H9 (cell line): ENCODE data around the gene METTL8. TPM values are rescaled to one million over a fixed set of nuclear protein-coding genes. Genes with fewer than 3 reads are reported as not detected.

ENCODE experiments used
- DNase-seq: peaks from one replicate; pipeline ENCODE4 v3.0.0-alpha.2; 2017
- H2AFZ ChIP-seq: one replicate; pipeline ENCODE4 v1.6.1; 2013; ENCODE audit warnings: mild to moderate bottlenecking, low read length, control low read depth, moderate library complexity
- H2AK5ac ChIP-seq: 2 replicates; pipeline ENCODE4 v1.6.1; 2013; ENCODE audit warnings: low read length, control low read depth, mixed read lengths; ENCODE audit not compliant: insufficient read length
- H2BK120ac ChIP-seq: one replicate; pipeline ENCODE4 v1.6.1; 2013; ENCODE audit warnings: low read depth, mild to moderate bottlenecking, low read length, control low read depth, inconsistent platforms; ENCODE audit not compliant: poor library complexity, severe bottlenecking
- H2BK12ac ChIP-seq: 2 replicates; pipeline ENCODE4 v1.6.1; 2013; ENCODE audit warnings: low read length, control low read depth, mixed read lengths, low read depth; ENCODE audit not compliant: insufficient read length
- H2BK15ac ChIP-seq: 2 replicates; pipeline ENCODE4 v1.6.1; 2013; ENCODE audit warnings: low read depth, low read length, control low read depth
- H2BK20ac ChIP-seq: one replicate; pipeline ENCODE4 v1.6.1; 2013; ENCODE audit warnings: low read depth, mild to moderate bottlenecking, low read length, control low read depth, inconsistent platforms; ENCODE audit not compliant: poor library complexity, severe bottlenecking
- H2BK5ac ChIP-seq: 2 replicates; pipeline ENCODE4 v1.6.1; 2013; ENCODE audit warnings: low read length, control low read depth, mixed read lengths; ENCODE audit not compliant: insufficient read length
- H3K14ac ChIP-seq: 2 replicates; pipeline ENCODE4 v1.6.1; 2013; ENCODE audit warnings: low read length, control low read depth; ENCODE audit not compliant: insufficient read depth
- H3K18ac ChIP-seq: 2 replicates; pipeline ENCODE4 v1.6.1; 2013; ENCODE audit warnings: low read depth, mild to moderate bottlenecking, mixed read lengths, low read length, control low read depth; ENCODE audit not compliant: insufficient read length
- H3K23ac ChIP-seq: 2 replicates; pipeline ENCODE4 v1.6.1; 2013; ENCODE audit warnings: low read length, control low read depth, mixed read lengths, low read depth; ENCODE audit not compliant: insufficient read length
- H3K23me2 ChIP-seq: 2 replicates; pipeline ENCODE4 v1.6.1; 2013; ENCODE audit warnings: low read depth, mild to moderate bottlenecking, mixed read lengths, low read length, control low read depth; ENCODE audit not compliant: insufficient read length, poor library complexity, severe bottlenecking
- H3K27ac ChIP-seq: 2 replicates; pipeline ENCODE4 v1.5.1; 2013; ENCODE audit warnings: low read length, control low read depth, mixed read lengths, low read depth; ENCODE audit not compliant: insufficient read length
- H3K27me3 ChIP-seq: 2 replicates; pipeline ENCODE4 v1.6.1; 2013; ENCODE audit warnings: low read length, control low read depth, inconsistent platforms; ENCODE audit not compliant: insufficient read depth
- H3K4ac ChIP-seq: 2 replicates; pipeline ENCODE4 v1.6.1; 2013; ENCODE audit warnings: low read depth, mild to moderate bottlenecking, control low read depth, inconsistent platforms, low read length, moderate library complexity
- H3K4me1 ChIP-seq: 2 replicates; pipeline ENCODE4 v1.6.1; 2013; ENCODE audit warnings: low read length, control low read depth, inconsistent platforms; ENCODE audit not compliant: insufficient read depth
- H3K4me2 ChIP-seq: 2 replicates; pipeline ENCODE4 v1.6.1; 2013; ENCODE audit warnings: low read length, control low read depth, mixed read lengths; ENCODE audit not compliant: insufficient read length, insufficient read depth
- H3K56ac ChIP-seq: 2 replicates; pipeline ENCODE4 v1.6.1; 2013; ENCODE audit warnings: low read depth, mild to moderate bottlenecking, mixed read lengths, low read length, control low read depth; ENCODE audit not compliant: insufficient read length
- H3K79me1 ChIP-seq: 2 replicates; pipeline ENCODE4 v1.6.1; 2013; ENCODE audit warnings: low read depth, mild to moderate bottlenecking, moderate library complexity, low read length, control low read depth, inconsistent platforms; ENCODE audit not compliant: insufficient read depth, poor library complexity, severe bottlenecking
- H3K79me2 ChIP-seq: 2 replicates; pipeline ENCODE4 v1.6.1; 2013; ENCODE audit warnings: low read length, control low read depth, inconsistent platforms; ENCODE audit not compliant: insufficient read depth
- H3K9ac ChIP-seq: 2 replicates; pipeline ENCODE4 v1.6.1; 2013; ENCODE audit warnings: low read length, control low read depth, mixed read lengths; ENCODE audit not compliant: insufficient read length; ENCODE audit errors: extremely low read depth
- H3K9me3 ChIP-seq: one replicate; pipeline ENCODE4 v1.6.1; 2013; ENCODE audit warnings: low read depth, low read length, inconsistent platforms; ENCODE audit not compliant: control insufficient read depth
- H3T11ph ChIP-seq: one replicate; pipeline ENCODE4 v1.6.1; 2013; ENCODE audit warnings: mild to moderate bottlenecking, low read length, control low read depth, inconsistent platforms
- H4K20me1 ChIP-seq: one replicate; pipeline ENCODE4 v1.6.1; 2013; ENCODE audit not compliant: control insufficient read depth, insufficient read length, insufficient read depth
- H4K5ac ChIP-seq: 2 replicates; pipeline ENCODE4 v1.6.1; 2013; ENCODE audit warnings: low read depth, mild to moderate bottlenecking, mixed read lengths, low read length, control low read depth; ENCODE audit not compliant: insufficient read length
- H4K8ac ChIP-seq: replicated peaks from 2 replicates; pipeline ENCODE4 v1.6.1; 2013; ENCODE audit warnings: low read length, control low read depth, mixed read lengths, low read depth; ENCODE audit not compliant: insufficient read length
- H4K91ac ChIP-seq: 2 replicates; pipeline ENCODE4 v1.6.1; 2013; ENCODE audit warnings: low read depth, mild to moderate bottlenecking, moderate library complexity, mixed read lengths, low read length, control low read depth; ENCODE audit not compliant: insufficient read length
- H3K27ac Mint-ChIP-seq, 3 experiments: 2 replicates in 2 of 3; 3 replicates in 1 of 3; pipeline ENCODE4 v1.8.0; 2020 to 2021; ENCODE audit warnings: mixed read lengths in 3 of 3, mild to moderate bottlenecking in 1 of 3, moderate library complexity in 1 of 3
- H3K27me3 Mint-ChIP-seq: 2 replicates; pipeline ENCODE4 v1.8.0; 2021; ENCODE audit warnings: low read depth, mild to moderate bottlenecking, moderate library complexity, mixed read lengths
- H3K36me3 Mint-ChIP-seq, 3 experiments: 2 replicates in 2 of 3; 3 replicates in 1 of 3; pipeline ENCODE4 v1.8.0; 2020 to 2021; ENCODE audit warnings: low read depth in 3 of 3, mixed read lengths in 3 of 3; ENCODE audit not compliant: insufficient read depth in 1 of 3
- H3K4me1 Mint-ChIP-seq, 2 experiments: 2 replicates each; pipeline ENCODE4 v1.8.0; 2020; ENCODE audit warnings: mixed read lengths in 2 of 2
- H3K4me3 Mint-ChIP-seq, 2 experiments: 2 replicates in 1 of 2; 3 replicates in 1 of 2; pipeline ENCODE4 v1.8.0; 2020 to 2021; ENCODE audit warnings: mild to moderate bottlenecking in 2 of 2, mixed read lengths in 2 of 2, moderate library complexity in 1 of 2
- H3K9me3 Mint-ChIP-seq, 2 experiments: 2 replicates in 1 of 2; 3 replicates in 1 of 2; pipeline ENCODE4 v1.8.0; 2020; ENCODE audit warnings: mild to moderate bottlenecking in 2 of 2, mixed read lengths in 2 of 2, moderate library complexity in 1 of 2
- CTCF ChIP-seq: fragments of 200-600 bp; sonication (generic); conservative IDR thresholded peaks from 3 replicates; pipeline ENCODE4 v1.8.0; 2021; ENCODE audit warnings: antibody characterized with exemption, mild to moderate bottlenecking
- WGBS: extraction: QIAGEN DNeasy Blood & Tissue Kit; methylation state at CpG from one replicate; pipeline ENCODE4 v1.1.7; 2013; ENCODE audit warnings: missing lambda C conversion rate, low lambda C conversion rate, mixed read lengths; ENCODE audit not compliant: insufficient read length; ENCODE audit errors: extremely low coverage; 5-methylcytosine and 5-hydroxymethylcytosine counted together
- total RNA-seq: library from RNA; stranded (reverse); gene quantifications from 2 replicates; pipeline ENCODE4 v1.2.1, GENCODE V29; 2021

Gene METTL8
- total RNA-seq, 1 experiment from 2014 or later, result 40.9 TPM

- no peak overlapping the region for H2BK15ac ChIP-seq
- H3K56ac ChIP-seq, result no peak overlapping the region
- no peaks in the 10 kb centered on the region for H3K4me1 Mint-ChIP-seq
- no peak overlapping the region for H2BK20ac ChIP-seq
- no peak overlapping the region for H3T11ph ChIP-seq
- no peak overlapping the region for H3K27ac Mint-ChIP-seq
- DNase-seq, result no peak
- no peak overlapping the region for H2BK120ac ChIP-seq
- H3K4me3 Mint-ChIP-seq, result no peak overlapping the region
- no peaks in the 10 kb centered on the region for H3K23me2 ChIP-seq
- no peaks in the 10 kb centered on the region for H3K4me1 ChIP-seq
- no peaks in the 10 kb centered on the region for H3K9me3 Mint-ChIP-seq
- no peak overlapping the region for H4K8ac ChIP-seq
- H3K14ac ChIP-seq, result no peak overlapping the region
- TF ChIP-seq CTCF, result no peak
- H3K79me2 ChIP-seq, result no peaks in the 10 kb centered on the region
- H3K27ac ChIP-seq, result no peak overlapping the region
- H4K91ac ChIP-seq, result no peak overlapping the region
- no peak overlapping the region for H2AFZ ChIP-seq
- H3K79me1 ChIP-seq, result no peaks in the 10 kb centered on the region
- no peak overlapping the region for H2BK12ac ChIP-seq
- no peak overlapping the region for H2AK5ac ChIP-seq
- no peak overlapping the region for H3K23ac ChIP-seq
- H3K4ac ChIP-seq, result no peak overlapping the region
- H3K9me3 ChIP-seq, result no peaks in the 10 kb centered on the region
- H3K27me3 ChIP-seq, result no peaks in the 10 kb centered on the region
- no peaks in the 10 kb centered on the region for H3K27me3 Mint-ChIP-seq
- no peak overlapping the region for H2BK5ac ChIP-seq
- H4K20me1 ChIP-seq, result no peaks in the 10 kb centered on the region
- no peak overlapping the region for H4K5ac ChIP-seq
- no peak overlapping the region for H3K9ac ChIP-seq
- H3K36me3 Mint-ChIP-seq, result peaks cover 15 to 49% (median 44%) of the 10 kb centered on the region in 3 experiments
- no CpG with 5 or more reads among the region's 5 CpGs for WGBS
- H3K4me2 ChIP-seq, result no peak overlapping the region
- H3K18ac ChIP-seq, result no peak overlapping the region
Observed at GRCh38 chr2:171470129-171470528, 36.3 kb upstream of the METTL8 start.
